GM06990 (cell line): ENCODE results near the gene GJA10.

Source experiments
- DNase-seq: peaks from one replicate; pipeline ENCODE4 v3.0.0-alpha.2; 2011; ENCODE audit not compliant: insufficient read length; ENCODE audit errors: extremely low read depth
- H3K27me3 ChIP-seq: replicated peaks from 2 replicates; pipeline ENCODE4 v1.6.0; 2011; ENCODE audit warnings: low read length; ENCODE audit not compliant: control insufficient read depth, insufficient read depth
- H3K36me3 ChIP-seq: 2 replicates; pipeline ENCODE4 v1.5.1; 2011; ENCODE audit warnings: low read length; ENCODE audit not compliant: control insufficient read depth, insufficient read depth
- H3K4me3 ChIP-seq: replicated peaks from 2 replicates; pipeline ENCODE4 v1.5.1; 2011; ENCODE audit warnings: low read depth, mild to moderate bottlenecking, control low read depth, low read length
- CTCF ChIP-seq: IDR thresholded peaks from 2 replicates; pipeline ENCODE4 v1.5.1; 2011; ENCODE audit warnings: low read length, control low read depth, mild to moderate bottlenecking, inconsistent platforms; ENCODE audit not compliant: insufficient read depth, poor library complexity, severe bottlenecking

Gene GJA10

GRCh38 chr6:89921691-89922090, 27.4 kb downstream of the GJA10 start:
- no peaks in the 10 kb centered on the region for H3K36me3 ChIP-seq
- H3K4me3 ChIP-seq = no peak overlapping the region
- DNase-seq = no peak
- TF ChIP-seq CTCF = no peak
- H3K27me3 ChIP-seq = no peaks in the 10 kb centered on the region

GRCh38 chr6:89924231-89924630, 30.0 kb downstream of the GJA10 start:
- no peak for DNase-seq
- TF ChIP-seq CTCF = no peak
- no peak overlapping the region for H3K4me3 ChIP-seq
- H3K36me3 ChIP-seq = no peaks in the 10 kb centered on the region
- H3K27me3 ChIP-seq = no peaks in the 10 kb centered on the region

GRCh38 chr6:89925826-89926225, 31.6 kb downstream of the GJA10 start:
- DNase-seq = no peak
- TF ChIP-seq CTCF = no peak
- H3K4me3 ChIP-seq = no peak overlapping the region
- H3K36me3 ChIP-seq = no peaks in the 10 kb centered on the region
- H3K27me3 ChIP-seq = no peaks in the 10 kb centered on the region; the same call in 1 of the 2 replicates

- DNase-seq = no peak
- no peak for TF ChIP-seq CTCF
- Histone ChIP-seq H3K27me3 (no peaks in the 10 kb centered on the region; the same call in 1 of the 2 replicates), H3K4me3 (no peak overlapping the region), H3K36me3 (no peaks in the 10 kb centered on the region)
Observed at GRCh38 chr6:89927264-89927663, 33.0 kb downstream of the GJA10 start.

GRCh38 chr6:89927791-89928550, 33.7 kb downstream of the GJA10 start:
- Histone ChIP-seq H3K27me3 (no peaks in the 10 kb centered on the region; the same call in 1 of the 2 replicates), H3K36me3 (no peaks in the 10 kb centered on the region), H3K4me3 (no peak overlapping the region)
- DNase-seq = no peak
- TF ChIP-seq CTCF = no peak
